Bronchial epithelial cell (primary cell): ENCODE measurements around the gene YIPF1. TPM values are rescaled to one million over a fixed set of nuclear protein-coding genes. Genes with fewer than 3 reads are reported as not detected.
A peak's percentile ranks its signal among the peaks of the same experiment; 100 is the strongest.

Experiments
- DNase-seq: peaks from one replicate; pipeline ENCODE4 v3.0.0-alpha.2; 2010; ENCODE audit warnings: low read depth
- FAIRE-seq: peaks from 2 replicates; lab custom pipeline; 2011; peaks lifted over from hg19 to GRCh38; lab: Jason Lieb, UNC
- H3K27me3 ChIP-seq: 2 replicates; pipeline ENCODE4 v1.5.1; 2011; ENCODE audit warnings: low read length; ENCODE audit not compliant: control insufficient read depth, insufficient read depth
- H3K36me3 ChIP-seq: 2 replicates; pipeline ENCODE4 v1.5.1; 2011; ENCODE audit warnings: low read length; ENCODE audit not compliant: control insufficient read depth, insufficient read depth
- H3K4me3 ChIP-seq: 2 replicates; pipeline ENCODE4 v1.5.1; 2011; ENCODE audit warnings: mild to moderate bottlenecking, low read depth, low read length, control low read depth
- total RNA-seq: library from RNA; depleted of rRNA; stranded (reverse); fragments of >200 nt; gene quantifications from 2 replicates; pipeline ENCODE4 v1.2.1, GENCODE V29; 2014
- TF ChIP-seq, protein P1 (sequence below): IDR thresholded peaks from 2 replicates; pipeline ENCODE4 v1.5.1; 2011; ENCODE audit warnings: mild to moderate bottlenecking, moderate library complexity, low read length, control low read depth, inconsistent platforms; ENCODE audit not compliant: insufficient read depth, severe bottlenecking

YIPF1 gene
- 18.7 and 28.4 TPM in 2 replicates for total RNA-seq

DNA sequence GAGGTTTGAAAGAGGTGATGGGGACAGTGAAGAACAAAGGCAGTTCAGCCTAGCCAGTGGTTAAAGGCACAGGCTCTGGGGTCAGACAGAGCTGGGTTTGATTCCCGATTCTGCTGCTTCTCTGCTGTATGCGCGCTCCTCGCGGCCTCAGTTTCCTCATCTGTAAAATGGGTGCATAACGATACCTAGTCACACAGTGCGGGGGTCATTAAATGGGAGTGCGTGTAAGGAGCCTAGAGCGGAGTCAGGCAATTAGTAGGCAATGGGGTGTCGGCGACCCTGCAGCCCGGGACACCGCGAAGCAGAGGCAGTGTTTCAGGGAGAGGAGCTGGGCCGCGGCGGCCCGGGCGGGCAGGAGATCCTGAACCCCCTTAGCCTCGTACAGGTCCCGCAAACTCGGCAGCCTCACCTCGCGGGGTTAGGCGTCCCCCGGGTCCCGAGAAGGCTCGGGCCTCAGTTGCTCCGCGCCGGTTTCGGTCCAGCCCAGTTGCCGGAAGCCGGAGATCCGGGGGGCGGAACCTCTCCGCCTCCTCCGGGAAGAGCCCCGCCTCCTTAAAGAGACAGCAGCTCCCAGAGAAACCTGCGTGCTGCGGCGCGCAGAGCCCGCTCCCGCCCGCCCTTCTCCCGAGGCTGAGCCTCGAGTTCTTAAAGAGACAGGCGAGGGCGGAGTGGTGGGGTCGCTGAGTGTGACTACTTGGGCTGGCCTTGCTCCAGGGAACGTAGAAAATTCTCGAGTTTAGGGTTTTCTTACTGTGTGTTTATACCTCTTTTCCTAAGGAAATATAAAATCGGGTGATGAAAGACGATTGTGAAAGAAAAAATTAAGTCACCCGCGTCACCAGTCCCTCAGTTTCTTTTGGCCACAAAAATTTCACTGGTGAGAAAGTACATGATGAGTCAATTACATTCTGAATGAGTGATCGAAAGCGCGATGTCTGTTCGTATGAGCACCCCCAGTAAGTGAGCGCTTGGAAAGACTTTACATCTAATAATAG, at the start of gene YIPF1:
TSS of gene YIPF1 (minus strand) at position 494 of the 995 bp plus-strand sequence. CDS start 860 bp downstream, outside the sequence.
- Histone ChIP-seq H3K36me3 (peaks cover 7% of the 10 kb centered on the region), H3K27me3 (no peaks in the 10 kb centered on the region), H3K4me3 (peak within 1 kb of the TSS; percentile 85)
- DNase-seq (peak; percentile 85), FAIRE-seq (no peak)
- TF ChIP-seq, protein P1, sequence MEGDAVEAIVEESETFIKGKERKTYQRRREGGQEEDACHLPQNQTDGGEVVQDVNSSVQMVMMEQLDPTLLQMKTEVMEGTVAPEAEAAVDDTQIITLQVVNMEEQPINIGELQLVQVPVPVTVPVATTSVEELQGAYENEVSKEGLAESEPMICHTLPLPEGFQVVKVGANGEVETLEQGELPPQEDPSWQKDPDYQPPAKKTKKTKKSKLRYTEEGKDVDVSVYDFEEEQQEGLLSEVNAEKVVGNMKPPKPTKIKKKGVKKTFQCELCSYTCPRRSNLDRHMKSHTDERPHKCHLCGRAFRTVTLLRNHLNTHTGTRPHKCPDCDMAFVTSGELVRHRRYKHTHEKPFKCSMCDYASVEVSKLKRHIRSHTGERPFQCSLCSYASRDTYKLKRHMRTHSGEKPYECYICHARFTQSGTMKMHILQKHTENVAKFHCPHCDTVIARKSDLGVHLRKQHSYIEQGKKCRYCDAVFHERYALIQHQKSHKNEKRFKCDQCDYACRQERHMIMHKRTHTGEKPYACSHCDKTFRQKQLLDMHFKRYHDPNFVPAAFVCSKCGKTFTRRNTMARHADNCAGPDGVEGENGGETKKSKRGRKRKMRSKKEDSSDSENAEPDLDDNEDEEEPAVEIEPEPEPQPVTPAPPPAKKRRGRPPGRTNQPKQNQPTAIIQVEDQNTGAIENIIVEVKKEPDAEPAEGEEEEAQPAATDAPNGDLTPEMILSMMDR: no peak

DNA sequence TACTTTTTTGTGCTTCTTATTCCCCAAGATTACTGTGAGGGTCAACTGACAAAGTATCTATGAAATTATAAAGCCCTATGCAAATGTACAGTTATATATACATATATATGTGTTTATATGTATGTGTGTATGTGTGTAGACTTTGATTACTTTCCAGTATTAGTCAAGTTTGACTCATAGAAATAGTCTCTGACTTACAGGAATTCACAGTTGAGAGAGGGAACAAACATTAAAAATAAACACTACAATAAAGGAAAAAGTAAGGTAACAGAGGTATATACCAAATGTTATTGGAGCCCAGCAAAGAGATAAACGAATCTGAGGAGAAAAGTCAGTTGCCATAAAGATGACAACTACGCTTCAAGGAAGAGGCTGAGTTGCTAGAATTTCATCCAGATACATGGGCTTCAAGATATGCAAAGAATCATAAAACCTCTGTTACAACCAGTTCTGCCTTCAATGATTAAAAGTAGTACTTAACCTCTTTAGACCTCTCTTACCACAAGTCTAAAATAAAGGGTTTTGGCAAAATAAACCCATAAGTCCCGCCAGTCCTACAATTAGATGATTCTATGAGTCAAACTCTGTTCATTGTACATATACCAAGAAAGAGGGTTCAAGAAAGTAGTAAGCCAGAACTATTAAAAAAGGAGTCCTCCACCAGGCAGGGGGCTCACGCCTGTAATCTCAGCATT, 48.7 kb upstream of the YIPF1 start:
- Histone ChIP-seq H3K4me3 (no peak overlapping the region), H3K36me3 (no peaks in the 10 kb centered on the region), H3K27me3 (no peaks in the 10 kb centered on the region)
- TF ChIP-seq, protein P1: no peak
- FAIRE-seq: no peak
- DNase-seq: peak; percentile 80

DNA sequence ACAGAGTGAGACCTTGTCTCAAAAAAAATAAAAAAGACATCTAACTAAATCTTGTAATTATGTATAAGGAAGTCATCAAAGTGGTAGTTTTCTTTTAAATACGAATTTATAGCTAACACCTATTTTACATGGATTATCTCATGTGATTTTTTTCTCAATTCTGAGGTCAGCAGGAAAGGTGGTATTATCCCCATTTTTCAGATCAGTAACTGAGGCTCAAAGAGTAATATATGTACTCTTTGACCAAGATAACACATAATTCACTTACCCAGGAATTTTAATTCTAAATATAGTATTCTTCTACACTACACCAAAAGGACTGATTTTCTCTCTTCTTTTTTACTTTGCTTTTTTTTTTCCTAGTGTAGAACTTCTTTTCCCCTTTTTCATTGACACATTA, 46.8 kb upstream of the YIPF1 start:
- FAIRE-seq (no peak), DNase-seq (no peak)
- no peaks in the 10 kb centered on the region for H3K36me3 ChIP-seq
- H3K27me3 ChIP-seq: no peaks in the 10 kb centered on the region
- no peak overlapping the region for H3K4me3 ChIP-seq
- TF ChIP-seq, protein P1: no peak

DNA sequence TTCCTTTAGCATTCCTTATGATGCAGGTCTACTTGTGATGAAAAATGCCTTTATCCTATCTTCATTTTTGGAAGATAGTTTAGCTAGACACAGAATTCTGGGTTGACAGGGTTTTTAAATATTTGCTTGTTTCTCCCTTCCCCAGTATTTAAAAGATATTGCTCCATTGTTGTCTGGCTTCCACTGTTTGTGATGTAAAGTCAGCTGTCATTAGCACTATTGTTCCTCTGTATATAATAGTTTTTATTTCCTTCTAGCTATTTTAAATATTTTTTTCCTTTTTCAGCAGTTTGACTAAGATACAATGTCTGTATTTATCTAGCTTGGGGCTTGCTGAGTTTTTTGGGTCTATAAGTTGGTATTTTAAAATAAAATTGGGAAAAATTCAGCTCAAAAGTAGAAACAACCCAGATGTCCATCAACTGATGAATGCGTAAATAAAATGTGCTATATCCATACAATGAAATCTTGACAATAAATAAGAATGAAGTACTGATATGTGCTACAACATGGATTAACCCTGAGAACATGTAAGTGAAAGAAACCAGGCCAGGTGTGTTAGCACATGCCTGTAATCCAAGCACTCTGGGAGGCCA, 44.7 kb upstream of the YIPF1 start:
- no peak for DNase-seq
- no peak overlapping the region for H3K4me3 ChIP-seq
- FAIRE-seq: no peak
- no peaks in the 10 kb centered on the region for H3K36me3 ChIP-seq
- TF ChIP-seq, protein P1: no peak
- no peaks in the 10 kb centered on the region for H3K27me3 ChIP-seq

DNA sequence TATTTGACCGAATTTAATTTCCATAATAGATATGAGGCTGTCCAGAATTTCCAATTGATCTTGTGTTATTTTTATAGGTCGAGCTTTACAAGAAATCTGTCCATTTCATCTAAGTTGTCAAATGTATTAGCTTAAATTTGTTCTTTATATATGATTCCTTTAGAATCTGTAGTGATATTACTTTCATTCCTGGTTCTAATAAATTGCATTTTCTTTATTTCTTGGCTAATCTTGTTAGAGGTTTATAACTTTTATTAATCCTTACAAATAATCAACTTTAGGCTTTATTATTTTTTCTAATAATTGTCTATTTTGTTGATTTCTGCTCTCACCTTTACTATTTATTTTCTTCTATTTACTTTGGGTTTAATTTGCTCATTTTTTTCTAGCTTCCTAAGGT, 41.9 kb upstream of the YIPF1 start:
- TF ChIP-seq, protein P1: no peak
- no peak overlapping the region for H3K4me3 ChIP-seq
- H3K27me3 ChIP-seq: no peaks in the 10 kb centered on the region
- H3K36me3 ChIP-seq: peaks cover 1% of the 10 kb centered on the region
- DNase-seq (no peak), FAIRE-seq (no peak)
